LNCaP clone FGC (cell line): Measurements from ENCODE around the gene KRTAP4-5.
"Not testable (repeated sequence)": the region's sequence is repeated elsewhere in the genome, so short reads cannot be mapped to it uniquely, and the experiment has no call there.

ENCODE experiments used
- DNase-seq: peaks from one replicate; pipeline ENCODE4 v3.0.0-alpha.2; 2011; ENCODE audit warnings: low read depth
- H3K4me3 ChIP-seq: 2 replicates; pipeline ENCODE4 v1.5.1; 2011; ENCODE audit warnings: mild to moderate bottlenecking, low read depth, low read length, control low read depth
- TF ChIP-seq, protein P1 (sequence below): IDR thresholded peaks from 2 replicates; pipeline ENCODE4 v1.5.1; 2012; ENCODE audit warnings: mild to moderate bottlenecking; ENCODE audit not compliant: control insufficient read depth, insufficient read depth; ENCODE audit errors: extremely low read depth

The KRTAP4-5 gene

DNA sequence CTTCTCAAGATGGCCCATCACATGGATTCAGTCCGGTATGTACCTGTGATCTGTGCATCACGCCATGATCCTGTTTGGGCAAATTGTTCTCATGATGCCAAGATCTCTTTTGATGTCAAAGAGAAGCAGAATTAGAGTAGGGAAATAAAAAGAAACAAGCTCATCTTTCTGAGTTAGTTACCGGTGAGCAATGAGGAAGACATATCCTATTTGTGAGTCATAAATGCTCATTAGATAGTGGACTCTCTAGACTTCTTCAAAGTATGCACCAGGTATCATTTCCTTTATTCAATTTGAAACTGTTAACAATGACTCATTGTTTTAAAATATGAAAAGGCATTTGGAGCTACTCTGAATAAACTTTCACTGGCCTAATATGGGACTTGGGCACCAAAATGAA is 17.6 kb downstream of the KRTAP4-5 start:
- DNase-seq: no peak
- no peak overlapping the region for H3K4me3 ChIP-seq
- TF ChIP-seq, protein P1, sequence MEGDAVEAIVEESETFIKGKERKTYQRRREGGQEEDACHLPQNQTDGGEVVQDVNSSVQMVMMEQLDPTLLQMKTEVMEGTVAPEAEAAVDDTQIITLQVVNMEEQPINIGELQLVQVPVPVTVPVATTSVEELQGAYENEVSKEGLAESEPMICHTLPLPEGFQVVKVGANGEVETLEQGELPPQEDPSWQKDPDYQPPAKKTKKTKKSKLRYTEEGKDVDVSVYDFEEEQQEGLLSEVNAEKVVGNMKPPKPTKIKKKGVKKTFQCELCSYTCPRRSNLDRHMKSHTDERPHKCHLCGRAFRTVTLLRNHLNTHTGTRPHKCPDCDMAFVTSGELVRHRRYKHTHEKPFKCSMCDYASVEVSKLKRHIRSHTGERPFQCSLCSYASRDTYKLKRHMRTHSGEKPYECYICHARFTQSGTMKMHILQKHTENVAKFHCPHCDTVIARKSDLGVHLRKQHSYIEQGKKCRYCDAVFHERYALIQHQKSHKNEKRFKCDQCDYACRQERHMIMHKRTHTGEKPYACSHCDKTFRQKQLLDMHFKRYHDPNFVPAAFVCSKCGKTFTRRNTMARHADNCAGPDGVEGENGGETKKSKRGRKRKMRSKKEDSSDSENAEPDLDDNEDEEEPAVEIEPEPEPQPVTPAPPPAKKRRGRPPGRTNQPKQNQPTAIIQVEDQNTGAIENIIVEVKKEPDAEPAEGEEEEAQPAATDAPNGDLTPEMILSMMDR: no peak

DNA sequence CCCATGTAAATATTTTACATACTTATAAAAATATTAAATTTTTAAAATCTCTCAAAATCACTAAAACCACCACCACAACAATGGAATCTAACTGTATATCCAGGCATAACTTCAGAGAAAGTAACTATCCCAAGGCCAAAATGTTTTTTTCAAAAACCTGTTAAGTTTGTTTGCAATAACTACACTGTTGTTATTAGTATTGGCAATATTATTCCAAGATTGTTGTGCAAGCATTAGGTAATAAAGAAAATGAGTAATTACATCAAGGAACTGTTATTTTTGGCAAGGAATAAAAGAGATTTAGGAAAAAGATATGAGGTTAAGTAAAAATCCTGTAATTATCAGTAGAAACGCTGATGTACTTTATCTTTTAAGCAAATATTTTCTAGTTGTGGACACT is 22.3 kb downstream of the KRTAP4-5 start:
- no peak for DNase-seq
- H3K4me3 ChIP-seq: no peak overlapping the region
- TF ChIP-seq, protein P1: no peak

DNA sequence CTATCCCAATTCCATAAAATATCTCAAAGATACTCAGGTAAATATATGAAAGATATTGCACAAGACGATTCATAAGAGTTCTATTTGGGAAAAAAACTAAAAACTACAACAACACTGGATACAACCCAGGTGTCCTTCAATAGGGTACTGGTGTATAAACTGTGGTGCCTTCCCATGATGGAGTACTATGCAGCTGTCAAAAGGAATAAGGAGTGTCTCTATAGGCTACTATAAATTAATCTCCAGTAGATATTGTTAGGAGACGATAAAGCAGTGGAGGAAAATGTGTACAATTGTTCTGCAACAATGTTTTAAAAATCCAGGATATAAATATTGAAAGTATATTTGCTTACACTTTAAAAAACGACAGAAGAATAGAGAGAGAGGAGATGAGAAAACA is 23.2 kb downstream of the KRTAP4-5 start:
- DNase-seq: no peak
- no peak overlapping the region for H3K4me3 ChIP-seq
- TF ChIP-seq, protein P1: no peak

DNA sequence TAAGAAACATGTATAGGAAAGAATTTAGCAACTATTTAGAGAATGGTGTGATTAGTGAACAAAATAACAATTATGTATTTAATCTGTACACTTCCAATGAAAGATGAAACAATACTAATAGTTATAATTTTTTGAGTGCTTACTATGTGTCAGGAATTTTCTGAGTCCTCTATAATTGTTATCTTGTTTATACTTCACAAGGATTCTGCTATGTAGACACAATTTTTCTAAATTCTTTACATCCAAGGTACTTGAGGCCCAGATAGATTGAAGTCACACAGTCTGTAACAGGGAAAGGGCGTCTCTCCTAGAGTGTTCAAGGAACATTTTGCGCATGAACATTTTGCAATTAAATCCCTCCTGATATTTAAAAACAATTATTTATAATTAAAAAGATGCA is 24.6 kb downstream of the KRTAP4-5 start:
- no peak for DNase-seq
- H3K4me3 ChIP-seq: no peak overlapping the region
- TF ChIP-seq, protein P1: no peak

DNA sequence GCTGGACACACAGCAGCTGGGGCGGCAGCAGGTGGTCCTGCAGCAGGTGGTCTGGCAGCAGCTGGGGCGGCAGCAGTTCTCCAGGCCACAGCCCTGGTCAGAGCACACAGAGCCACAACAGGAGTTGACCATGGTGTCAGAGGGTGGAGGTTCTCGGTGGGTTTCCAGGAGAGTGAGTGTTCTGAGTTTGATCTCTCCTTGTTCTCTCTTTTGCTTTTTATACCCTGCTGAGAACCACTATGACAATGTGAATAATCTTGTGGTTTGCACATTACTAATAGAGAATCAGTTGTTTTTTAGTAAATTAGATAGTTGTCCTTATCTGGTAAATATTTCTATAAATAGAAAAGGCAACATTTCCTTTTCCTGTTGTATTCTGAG is 25.6 kb downstream of the KRTAP4-5 start, which contains the start of gene KRTAP4-12:
KRTAP4-12 (minus strand) TSS at position 192 of the 381 bp plus-strand sequence; CDS start at position 132, 60 bp downstream.
- not testable (repeated sequence) for DNase-seq, H3K4me3 ChIP-seq

DNA sequence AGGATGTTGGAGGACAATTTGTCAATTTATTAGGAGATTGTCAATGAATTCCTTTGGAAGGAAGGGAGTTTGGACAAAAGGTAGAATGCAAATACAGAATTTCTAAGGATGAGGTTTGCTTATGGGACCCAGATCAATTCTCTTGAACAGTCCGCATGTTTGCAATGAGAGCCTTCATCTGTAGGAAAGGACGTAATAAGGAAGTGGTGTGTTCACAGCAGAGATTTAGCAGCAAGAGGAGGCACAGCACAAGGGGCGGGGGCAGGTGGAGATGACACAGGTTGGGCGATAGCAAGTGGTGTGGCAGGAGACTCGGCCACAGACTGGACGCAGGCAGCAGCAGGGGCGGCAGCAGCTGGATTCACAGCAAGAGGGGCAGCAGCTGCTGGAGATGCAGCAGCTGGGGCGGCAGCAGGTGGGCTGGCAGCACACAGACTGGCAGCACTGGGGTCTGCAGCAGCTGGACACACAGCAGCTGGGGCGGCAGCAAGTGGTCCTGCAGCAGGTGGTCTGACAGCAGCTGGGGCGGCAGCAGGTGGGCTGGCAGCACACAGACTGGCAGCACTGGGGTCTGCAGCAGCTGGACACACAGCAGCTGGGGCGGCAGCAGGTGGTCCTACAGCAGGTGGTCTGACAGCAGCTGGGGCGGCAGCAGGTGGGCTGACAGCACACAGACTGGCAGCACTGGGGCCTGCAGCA is 26.2 kb downstream of the KRTAP4-5 start:
- not testable (repeated sequence) for DNase-seq, H3K4me3 ChIP-seq

DNA sequence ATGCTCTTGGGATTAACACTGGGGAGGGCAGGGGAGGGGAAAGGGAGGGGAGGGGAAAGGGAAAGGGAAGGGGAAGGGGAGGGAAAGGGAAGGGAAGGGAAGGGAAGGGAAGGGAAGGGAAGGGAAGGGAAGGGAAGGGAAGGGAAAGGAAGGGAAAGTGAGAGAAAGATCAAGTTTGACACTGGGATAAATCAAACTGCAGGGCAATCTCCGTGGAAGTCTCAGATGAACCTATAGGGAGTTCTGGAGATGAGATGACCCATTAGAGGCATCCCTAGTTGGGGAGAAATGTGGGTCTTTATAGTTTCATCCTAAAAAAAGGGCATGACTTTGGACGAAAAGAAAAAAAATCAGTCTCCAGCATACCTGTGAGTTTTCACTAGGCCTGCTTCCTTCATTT is 27.9 kb downstream of the KRTAP4-5 start:
- TF ChIP-seq, protein P1: no peak
- H3K4me3 ChIP-seq: no peak overlapping the region
- DNase-seq: no peak

DNA sequence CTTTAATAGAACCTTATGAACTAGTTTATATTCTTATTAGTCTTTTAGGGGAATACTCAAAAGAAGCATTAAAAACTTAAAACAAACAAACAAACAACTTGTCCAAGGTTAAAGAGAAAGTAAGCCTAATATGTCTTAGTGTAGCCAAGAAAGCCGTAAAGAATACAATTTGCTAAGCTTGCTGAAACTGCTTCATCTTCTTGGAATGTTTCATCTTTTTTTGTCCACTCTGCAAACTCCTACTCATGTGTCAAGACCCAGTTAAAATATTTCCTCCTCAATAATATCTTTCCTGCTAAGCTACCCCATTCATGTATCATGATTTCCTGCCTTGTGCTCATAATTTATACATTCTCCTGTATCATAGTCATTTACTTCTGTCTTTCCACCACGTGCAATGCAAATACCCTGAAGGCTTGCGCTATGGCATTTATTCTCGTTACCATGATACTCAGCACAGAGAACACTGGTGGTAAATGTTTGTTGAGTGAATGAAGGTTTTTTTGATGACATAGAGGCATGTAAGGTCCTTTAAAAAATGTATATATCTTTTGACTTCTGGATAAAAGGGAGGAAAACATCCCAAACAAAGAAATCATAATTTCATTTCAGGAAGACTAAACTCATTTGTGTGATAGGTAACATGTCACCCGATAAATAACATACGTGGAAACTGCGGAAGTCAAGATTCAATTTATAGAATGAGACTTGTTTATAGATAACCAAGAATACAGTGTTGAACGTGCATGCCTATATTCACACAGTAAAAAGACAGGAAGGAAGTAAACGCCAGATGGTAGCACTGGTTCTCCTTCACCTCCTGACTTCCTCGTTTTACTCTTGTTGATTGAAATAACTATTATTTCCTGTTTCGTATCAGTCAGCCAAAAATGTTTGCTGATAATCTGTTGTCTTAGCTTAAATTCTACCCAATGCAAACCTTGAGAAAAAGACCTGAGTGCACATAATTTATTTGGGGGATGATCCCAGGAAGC is 29.6 kb downstream of the KRTAP4-5 start:
- DNase-seq: not testable (repeated sequence)

More for the DNA sequence above, 29.6 kb downstream of the KRTAP4-5 start:
- not testable (repeated sequence) for H3K4me3 ChIP-seq
